AG09309 (cell line): Measurements from ENCODE around the gene INPP5B.

Source experiments
- DNase-seq: peaks from one replicate; pipeline ENCODE4 v3.0.0-alpha.2; 2010; ENCODE audit warnings: low read depth
- H3K4me3 ChIP-seq: 2 replicates; pipeline ENCODE4 v1.5.1; 2011; ENCODE audit warnings: mild to moderate bottlenecking, low read depth, low read length, moderate library complexity; ENCODE audit not compliant: control insufficient read depth
- TF ChIP-seq, protein P1 (sequence below): IDR thresholded peaks from 2 replicates; pipeline ENCODE4 v1.5.1; 2011; ENCODE audit warnings: mild to moderate bottlenecking, low read depth, low read length, inconsistent platforms; ENCODE audit not compliant: insufficient read depth, control insufficient read depth; ENCODE audit errors: missing control alignments

Gene INPP5B

DNA sequence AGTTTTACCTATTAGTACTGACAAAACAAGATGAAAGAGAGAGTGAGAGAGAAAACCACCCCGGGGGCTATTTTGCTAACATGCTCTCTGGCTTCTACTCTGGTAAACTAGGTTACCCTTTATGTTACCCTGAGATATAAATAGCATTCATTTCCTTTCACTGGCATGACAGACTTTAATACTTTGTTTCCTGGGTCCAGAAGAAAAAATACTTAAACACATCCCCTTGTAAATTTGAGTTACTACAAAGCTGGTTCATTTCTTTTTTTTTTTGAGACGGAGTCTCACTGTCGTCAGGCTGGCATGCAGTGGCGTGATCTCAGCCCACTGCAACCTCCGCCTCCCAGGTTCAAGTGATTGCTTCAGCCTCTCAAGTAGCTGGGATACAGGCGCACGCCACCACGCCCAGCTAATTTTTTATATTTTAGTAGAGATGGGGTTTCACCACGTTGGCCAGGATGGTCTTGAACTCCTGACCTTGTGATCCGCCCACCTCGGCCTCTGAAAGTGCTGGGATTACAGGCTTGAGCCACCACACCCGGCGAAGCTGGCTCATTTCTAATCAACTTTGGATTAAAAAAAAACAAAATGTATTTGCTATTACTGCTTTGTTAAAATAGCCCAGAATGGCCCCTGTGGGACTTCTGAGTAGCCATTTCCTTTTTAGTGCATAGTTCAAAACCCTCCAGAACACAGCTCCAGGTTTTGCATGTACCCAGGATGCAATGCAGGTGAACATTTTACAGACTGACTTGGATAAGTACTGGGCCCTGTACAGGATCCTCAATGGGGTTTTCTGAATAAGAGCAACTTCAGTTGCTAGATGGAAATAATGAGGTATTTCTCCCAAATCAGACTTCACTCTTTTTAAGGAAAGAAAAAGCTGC, 20.6 kb downstream of the INPP5B start:
- no peak overlapping the region for H3K4me3 ChIP-seq
- DNase-seq: no peak
- TF ChIP-seq, protein P1, sequence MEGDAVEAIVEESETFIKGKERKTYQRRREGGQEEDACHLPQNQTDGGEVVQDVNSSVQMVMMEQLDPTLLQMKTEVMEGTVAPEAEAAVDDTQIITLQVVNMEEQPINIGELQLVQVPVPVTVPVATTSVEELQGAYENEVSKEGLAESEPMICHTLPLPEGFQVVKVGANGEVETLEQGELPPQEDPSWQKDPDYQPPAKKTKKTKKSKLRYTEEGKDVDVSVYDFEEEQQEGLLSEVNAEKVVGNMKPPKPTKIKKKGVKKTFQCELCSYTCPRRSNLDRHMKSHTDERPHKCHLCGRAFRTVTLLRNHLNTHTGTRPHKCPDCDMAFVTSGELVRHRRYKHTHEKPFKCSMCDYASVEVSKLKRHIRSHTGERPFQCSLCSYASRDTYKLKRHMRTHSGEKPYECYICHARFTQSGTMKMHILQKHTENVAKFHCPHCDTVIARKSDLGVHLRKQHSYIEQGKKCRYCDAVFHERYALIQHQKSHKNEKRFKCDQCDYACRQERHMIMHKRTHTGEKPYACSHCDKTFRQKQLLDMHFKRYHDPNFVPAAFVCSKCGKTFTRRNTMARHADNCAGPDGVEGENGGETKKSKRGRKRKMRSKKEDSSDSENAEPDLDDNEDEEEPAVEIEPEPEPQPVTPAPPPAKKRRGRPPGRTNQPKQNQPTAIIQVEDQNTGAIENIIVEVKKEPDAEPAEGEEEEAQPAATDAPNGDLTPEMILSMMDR: no peak

DNA sequence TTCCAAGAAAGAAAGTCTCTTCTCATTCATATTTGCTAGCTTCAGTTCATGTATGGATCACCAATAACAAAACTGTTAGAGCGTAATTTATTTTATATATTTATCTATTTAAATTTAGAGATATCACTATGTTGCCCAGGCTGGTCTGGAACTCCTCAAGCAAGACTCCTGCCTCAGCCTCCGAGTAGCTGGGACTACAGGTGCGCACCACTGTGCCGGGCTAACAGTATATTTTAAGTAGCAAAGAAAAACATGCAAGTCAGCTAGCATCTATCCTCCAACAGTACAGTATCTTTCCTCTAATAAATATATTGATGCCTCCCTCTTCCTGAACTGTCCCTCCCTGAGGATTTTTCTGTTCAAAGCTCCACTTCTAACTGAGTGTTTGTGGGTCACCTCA, 21.5 kb downstream of the INPP5B start:
- DNase-seq: no peak
- H3K4me3 ChIP-seq: no peak overlapping the region
- TF ChIP-seq, protein P1: no peak

DNA sequence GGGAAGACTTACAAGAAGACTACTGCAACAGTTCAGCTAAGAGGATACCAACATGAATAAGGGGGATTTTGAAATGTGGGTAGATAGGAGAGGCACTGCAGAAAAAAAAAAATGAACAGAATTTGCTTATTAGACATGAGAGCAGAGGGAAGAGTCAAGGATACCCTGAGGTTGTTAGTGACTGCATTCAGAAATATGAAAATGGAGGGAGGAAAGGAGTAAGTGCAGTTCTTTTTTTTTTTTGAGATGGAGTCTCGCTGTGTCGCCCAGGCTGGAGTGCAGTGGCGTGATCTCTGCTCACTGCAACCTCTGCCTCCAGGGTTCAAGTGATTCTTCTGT, 23.3 kb downstream of the INPP5B start:
- no peak overlapping the region for H3K4me3 ChIP-seq
- no peak for DNase-seq
- TF ChIP-seq, protein P1: no peak

DNA sequence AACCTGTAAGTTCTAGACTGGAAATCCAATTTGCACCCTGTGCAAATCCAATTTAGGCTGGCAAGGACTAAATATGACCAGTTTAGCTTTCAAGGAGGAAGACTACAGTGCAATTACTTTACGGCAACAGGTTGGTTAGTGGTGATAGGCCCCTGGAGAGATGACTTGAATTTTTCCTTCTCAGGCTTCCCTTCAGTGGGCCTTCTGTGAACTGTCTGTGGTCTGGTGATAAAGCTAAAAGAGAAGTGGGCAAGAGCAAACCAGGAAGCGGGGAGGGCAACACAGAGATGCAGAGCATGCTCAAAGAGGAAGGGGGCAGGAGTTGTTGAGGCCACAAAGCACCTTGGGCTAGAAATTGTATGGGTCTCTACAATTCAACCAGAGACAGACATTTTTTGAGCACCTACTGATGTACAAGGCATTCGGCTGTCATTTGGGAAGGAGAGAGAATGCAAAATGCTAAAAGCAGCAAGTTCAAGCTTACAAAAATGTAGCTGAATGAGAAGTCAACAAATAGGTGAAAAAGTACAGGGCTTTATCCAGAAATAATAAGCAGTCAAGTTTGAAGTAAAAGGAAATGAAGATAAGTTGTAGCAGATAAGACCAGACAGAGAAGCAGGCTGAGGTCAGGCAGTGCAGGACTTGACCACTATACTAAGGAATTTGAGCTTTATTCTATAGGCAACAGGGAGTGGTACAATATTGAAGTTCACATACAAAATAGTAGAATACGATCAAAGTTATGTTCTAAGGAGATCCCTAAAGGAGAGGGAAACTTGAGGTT, 23.9 kb downstream of the INPP5B start:
- TF ChIP-seq, protein P1: no peak
- no peak overlapping the region for H3K4me3 ChIP-seq
- DNase-seq: no peak

DNA sequence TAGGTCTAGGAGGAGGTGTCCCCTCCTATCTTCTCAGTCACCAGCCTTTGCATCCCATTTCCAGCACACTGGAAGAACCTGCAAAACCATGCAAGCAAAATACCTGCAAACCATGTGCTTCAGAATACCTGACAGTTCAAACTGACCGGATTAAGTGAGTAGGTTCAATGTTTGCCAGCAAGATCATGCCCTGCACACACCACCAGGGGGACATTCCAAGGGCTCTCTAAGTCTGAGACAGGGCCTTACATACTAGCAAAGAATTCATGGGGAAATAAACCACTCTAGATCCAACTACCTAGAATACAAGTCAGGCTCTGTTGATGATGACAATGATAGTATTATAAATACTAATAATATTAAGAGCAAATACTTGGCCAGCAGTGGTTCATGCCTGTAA, 27.6 kb downstream of the INPP5B start:
- H3K4me3 ChIP-seq: no peak overlapping the region
- no peak for DNase-seq
- TF ChIP-seq, protein P1: peak; percentile 56

DNA sequence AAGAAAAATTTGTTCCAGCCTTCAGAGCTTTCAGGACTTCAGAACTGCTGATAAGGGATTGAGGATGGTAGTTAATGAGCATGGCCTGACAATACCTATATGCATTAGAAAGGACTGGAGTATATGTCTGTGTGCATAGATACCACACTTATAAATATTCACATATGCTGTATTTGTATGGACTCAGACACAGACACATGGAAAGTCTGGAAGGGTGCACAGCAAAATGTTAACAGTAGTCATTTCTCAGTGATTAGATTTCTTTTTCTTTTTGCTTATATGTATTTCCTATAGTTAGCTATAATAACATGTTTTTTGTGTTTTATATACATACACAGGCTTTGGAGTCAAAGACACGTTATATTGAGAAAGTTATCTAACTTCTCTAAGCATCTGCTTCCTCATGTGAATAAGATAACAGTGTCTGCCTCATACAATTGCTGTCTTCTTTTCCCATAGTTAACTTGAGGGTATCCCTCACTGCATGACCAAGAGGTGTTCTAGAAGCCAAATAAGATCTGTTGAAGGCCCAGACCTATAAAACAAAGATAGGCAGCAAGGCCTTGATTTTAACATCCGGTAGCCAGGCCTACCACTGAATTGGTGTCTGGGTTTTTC, 31.3 kb downstream of the INPP5B start:
- no peak for DNase-seq
- H3K4me3 ChIP-seq: no peak overlapping the region
- TF ChIP-seq, protein P1: no peak
